ENCODE data around the gene GOLGA6L2.

Gene GOLGA6L2, protein sequence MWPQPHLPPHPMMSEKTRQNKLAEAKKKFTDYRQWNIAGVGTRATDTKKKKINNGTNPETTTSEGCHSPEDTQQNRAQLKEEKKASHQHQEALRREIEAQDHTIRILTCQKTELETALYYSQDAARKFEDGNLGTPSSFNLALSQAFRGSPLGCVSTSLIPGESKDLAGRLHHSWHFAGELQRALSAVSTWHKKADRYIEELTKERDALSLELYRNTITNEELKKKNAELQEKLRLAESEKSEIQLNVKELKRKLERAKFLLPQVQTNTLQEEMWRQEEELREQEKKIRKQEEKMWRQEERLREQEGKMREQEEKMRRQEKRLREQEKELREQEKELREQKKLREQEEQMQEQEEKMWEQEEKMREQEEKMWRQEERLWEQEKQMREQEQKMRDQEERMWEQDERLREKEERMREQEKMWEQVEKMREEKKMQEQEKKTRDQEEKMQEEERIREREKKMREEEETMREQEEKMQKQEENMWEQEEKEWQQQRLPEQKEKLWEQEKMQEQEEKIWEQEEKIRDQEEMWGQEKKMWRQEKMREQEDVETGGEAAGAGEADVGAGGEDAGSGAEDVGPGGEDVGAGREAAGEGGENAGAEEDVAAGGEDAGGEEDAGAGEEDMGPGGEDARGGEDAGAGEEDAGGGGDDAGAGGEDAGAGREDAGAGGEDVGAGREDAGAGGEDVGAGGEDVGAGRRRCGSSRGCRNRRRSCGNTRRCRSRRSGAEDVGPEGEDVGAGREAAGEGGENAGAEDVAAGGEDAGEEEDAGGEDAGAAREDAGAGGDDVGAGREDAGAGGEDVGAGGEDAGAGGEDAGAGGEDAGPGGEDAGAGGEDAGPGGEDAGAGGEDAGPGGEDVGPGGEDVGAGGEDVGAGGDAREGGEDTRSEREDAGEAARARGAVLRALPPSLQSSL

GRCh38 chr15:23447107-23447500 is at the start of gene GOLGA6L2:
Gene GOLGA6L2 (minus strand): TSS chr15:23447243. CDS start chr15:23447181, 62 bp downstream.
- DNase-seq (ENCODE audit: low read depth): no peak

DNA sequence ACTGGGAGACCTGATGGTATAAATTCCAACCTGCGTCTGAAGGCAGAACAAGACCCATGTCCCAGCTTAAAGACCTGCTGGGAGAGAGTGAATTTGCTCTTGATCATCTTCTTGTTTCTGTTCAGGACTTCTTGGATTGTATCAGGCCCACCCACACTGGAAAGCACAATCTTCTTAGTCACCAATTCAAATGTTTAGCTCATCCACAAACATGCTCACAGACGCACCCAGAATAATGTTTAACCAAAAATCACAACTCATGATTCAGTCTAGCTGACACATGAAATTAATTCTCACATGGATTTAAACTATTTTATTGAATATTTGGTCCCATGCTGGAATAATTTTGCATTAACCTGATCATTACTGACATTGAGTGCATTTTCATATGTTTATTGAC is 37.8 kb upstream of the GOLGA6L2 start:
- TF ChIP-seq CTCF (IDR thresholded peaks at IDR 0.05; ENCODE audit: control insufficient read depth, extremely low read depth, insufficient read depth): no peak
- DNase-seq (ENCODE audit: low read depth): no peak
- H3K4me3 ChIP-seq (ENCODE audit: low read depth, low read length): no peak overlapping the region

More at GRCh38 chr15:23447107-23447500, at the start of gene GOLGA6L2:
- no peak for TF ChIP-seq CTCF (IDR thresholded peaks at IDR 0.05; ENCODE audit: control insufficient read depth, extremely low read depth, insufficient read depth)
- no peak within 1 kb of the TSS for H3K4me3 ChIP-seq (ENCODE audit: low read depth, low read length)

GRCh38 chr15:23483821-23484299 is 36.8 kb upstream of the GOLGA6L2 start:
- no peak for DNase-seq (ENCODE audit: low read depth)
- no peak overlapping the region for H3K4me3 ChIP-seq (ENCODE audit: low read depth, low read length)
- TF ChIP-seq CTCF (IDR thresholded peaks at IDR 0.05; ENCODE audit: control insufficient read depth, extremely low read depth, insufficient read depth): no peak

DNA sequence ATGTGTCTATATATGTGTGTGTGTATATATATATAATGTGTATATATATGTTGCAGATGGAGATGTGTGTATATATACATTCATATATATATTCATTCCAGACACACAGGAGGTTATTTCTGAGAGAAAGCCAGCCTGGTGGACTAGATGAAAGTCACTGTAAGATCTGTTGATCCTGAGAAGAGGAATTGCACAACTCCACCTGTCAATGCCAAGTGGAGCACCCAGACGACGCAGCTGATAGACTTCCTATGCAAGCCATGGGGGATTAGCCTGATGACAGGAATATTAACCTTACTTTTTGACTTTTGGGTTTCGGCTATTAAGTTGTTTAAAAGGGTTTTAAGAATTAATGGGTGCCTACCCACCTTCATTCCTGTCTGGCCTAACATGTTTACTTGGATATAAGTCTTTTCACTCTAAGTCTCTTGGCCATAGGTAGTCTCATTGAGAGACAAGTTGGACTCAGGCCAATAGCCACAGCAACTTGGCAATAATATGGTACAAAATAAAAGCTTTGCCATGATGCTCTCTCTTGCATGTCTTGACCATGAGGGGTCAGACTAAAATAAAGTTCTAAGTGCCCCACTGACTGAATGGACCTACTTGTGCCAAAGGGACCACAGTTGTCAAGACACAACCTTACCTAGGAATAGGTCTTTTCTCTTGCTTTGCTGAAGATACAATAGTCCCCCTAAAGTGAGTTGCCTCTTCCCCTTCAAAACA is 35.9 kb upstream of the GOLGA6L2 start:
- no peak overlapping the region for H3K4me3 ChIP-seq (ENCODE audit: low read depth, low read length)
- no peak for TF ChIP-seq CTCF (IDR thresholded peaks at IDR 0.05; ENCODE audit: control insufficient read depth, extremely low read depth, insufficient read depth)
- no peak for DNase-seq (ENCODE audit: low read depth)

DNA sequence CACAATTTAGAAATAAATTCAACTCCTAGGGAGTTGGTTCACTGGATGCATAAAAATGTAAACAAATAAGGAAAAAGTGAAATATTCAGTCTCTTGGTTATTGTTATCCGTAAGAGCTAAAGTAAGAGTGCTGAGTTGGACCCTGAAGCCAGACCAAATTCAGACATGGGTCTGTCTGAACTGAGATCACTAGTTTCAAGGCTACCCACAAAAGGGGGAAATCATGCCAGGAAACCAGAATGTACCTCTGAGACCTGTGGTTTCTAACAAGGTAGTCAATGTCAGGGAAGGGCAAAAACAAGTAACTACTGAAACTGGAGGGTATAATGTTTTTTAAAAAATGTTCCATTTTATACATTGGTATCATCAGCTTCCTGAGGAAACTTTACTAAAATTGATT is 35.2 kb upstream of the GOLGA6L2 start:
- no peak overlapping the region for H3K4me3 ChIP-seq (ENCODE audit: low read depth, low read length)
- no peak for DNase-seq (ENCODE audit: low read depth)
- no peak for TF ChIP-seq CTCF (IDR thresholded peaks at IDR 0.05; ENCODE audit: control insufficient read depth, extremely low read depth, insufficient read depth)

GRCh38 chr15:23477920-23478319 is 30.9 kb upstream of the GOLGA6L2 start:
- no peak for DNase-seq (ENCODE audit: low read depth)
- TF ChIP-seq CTCF (IDR thresholded peaks at IDR 0.05; ENCODE audit: control insufficient read depth, extremely low read depth, insufficient read depth): no peak
- no peak overlapping the region for H3K4me3 ChIP-seq (ENCODE audit: low read depth, low read length)

All from LNCaP clone FGC (cell line).